Stomach (tissue), 9 donors: Measurements from ENCODE around the gene DDN. TPM values are rescaled to one million over a fixed set of nuclear protein-coding genes. Genes with fewer than 3 reads are reported as not detected.

Experiments
- DNase-seq, 2 donors: peaks; one replicate each; pipeline versions ENCODE4 v3.0.0 to v3.0.0-alpha.2; 2013 to 2019
- H3K27ac ChIP-seq, 5 donors: fragments of 200-600 bp in 4 of 5; sonication (generic) in 4 of 5; one replicate each; pipeline ENCODE4 v1.5.1; 2013 to 2019; ENCODE audit warnings: mild to moderate bottlenecking in 1 of 5, moderate library complexity in 1 of 5
- H3K27me3 ChIP-seq, 3 donors: fragments of 200-600 bp; sonication (generic); one replicate each; pipeline ENCODE4 v1.5.1; 2017 to 2019; ENCODE audit warnings: mixed run types in 1 of 3
- H3K36me3 ChIP-seq, 4 donors: fragments of 200-600 bp; sonication (generic); 1 replicate in 3 of 4; 2 replicates in 1 of 4; pipeline ENCODE4 v1.5.1; 2016 to 2019
- H3K4me1 ChIP-seq, 4 donors: fragments of 200-600 bp; sonication (generic); one replicate each; pipeline ENCODE4 v1.5.1; 2016 to 2019
- H3K4me3 ChIP-seq, 4 donors: fragments of 200-600 bp; sonication (generic) in 3 of 4; one replicate each; pipeline ENCODE4 v1.5.1; 2016 to 2019; ENCODE audit warnings: mild to moderate bottlenecking in 1 of 4
- H3K9me3 ChIP-seq, 4 donors: fragments of 200-600 bp; sonication (generic); one replicate each; pipeline ENCODE4 v1.5.1; 2016 to 2019
- CTCF ChIP-seq, 7 experiments: fragments of 450-650 bp in 4 of 7; fragments of 200-600 bp in 3 of 7; sonication (generic) in 3 of 7; IDR thresholded peaks; one replicate each; pipeline ENCODE4 v1.5.1; 2016 to 2019; ENCODE audit warnings: antibody characterized with exemption in 7 of 7, control low read depth in 2 of 7, mild to moderate bottlenecking in 1 of 7
- EP300 ChIP-seq: sonication (generic); formaldehyde crosslinking; IDR thresholded peaks from one replicate; pipeline ENCODE4 v1.6.1; 2017; ENCODE audit warnings: antibody characterized with exemption
- POLR2A ChIP-seq, 4 donors: fragments of 450-650 bp; IDR thresholded peaks; one replicate each; pipeline ENCODE4 v1.6.1; 2016; ENCODE audit warnings: antibody characterized with exemption in 4 of 4, control low read depth in 2 of 4, mild to moderate bottlenecking in 1 of 4, moderate library complexity in 1 of 4
- POLR2AphosphoS5 ChIP-seq, 3 donors: sonication (generic); formaldehyde crosslinking; IDR thresholded peaks; one replicate each; pipeline ENCODE4 v1.6.1; 2016; ENCODE audit warnings: antibody characterized with exemption in 3 of 3
- WGBS, 5 donors: extraction: QIAGEN DNeasy Blood & Tissue Kit in 3 of 5; methylation state at CpG; one replicate each; pipeline versions ENCODE4 v1.1.5 to v1.1.7; 2013 to 2018; 5-methylcytosine and 5-hydroxymethylcytosine counted together
- intact Hi-C: fragments of 100-400 bp; cut with DNase I; formaldehyde crosslinking; loops from one replicate; pipeline ENCODE4 v1.15.1; 2023; ENCODE audit warnings: low total_unique reads
- polyA plus RNA-seq, 3 donors: library from polyadenylated mRNA; stranded (reverse); fragments of 200-250 nt; gene quantifications; one replicate each; pipeline ENCODE4 v1.2.3, GENCODE V29; 2013
- total RNA-seq, 5 donors: library from RNA; depleted of rRNA; stranded (reverse); fragments of >200 nt; gene quantifications; one replicate each; pipeline versions ENCODE4 v1.1.0 to v1.2.3, GENCODE V29; 2014 to 2016
- donor health status: healthy with polysubstance abuse.
- donor health status: Bipolar disorder and iron deficiency.
- donor health status: healthy.

Gene DDN
- total and polyA plus RNA-seq, 8 donors = 0.08 to 0.31 (median 0.19) TPM; not detected in 4

DNA sequence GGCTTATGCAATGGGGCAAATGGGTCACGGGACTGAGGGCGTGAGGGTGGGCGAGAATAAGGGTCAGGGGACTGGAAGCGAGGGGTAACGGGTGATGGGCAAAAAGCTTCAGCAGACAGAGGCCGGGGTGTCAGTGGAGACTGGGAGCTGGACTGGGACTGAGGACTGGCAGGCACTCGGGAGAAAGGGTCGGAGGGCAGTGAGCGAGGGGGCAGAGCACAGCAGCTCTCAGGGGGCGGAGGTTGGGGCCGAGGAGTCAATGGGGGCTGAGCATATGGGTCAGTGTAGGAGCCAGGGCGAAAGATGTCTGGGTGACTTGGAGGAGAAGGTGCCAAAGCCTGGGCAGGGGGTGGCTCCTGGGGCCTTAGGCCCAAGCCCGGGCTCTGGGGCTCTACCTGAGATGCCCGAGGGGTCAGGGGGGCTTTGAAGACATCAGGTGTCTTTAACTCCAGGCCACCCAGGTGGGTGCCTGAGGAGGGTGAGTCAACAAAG, 41.2 kb upstream of the DDN start:
- H3K4me3 ChIP-seq = no peak overlapping the region
- no peaks in the 10 kb centered on the region for H3K27me3 ChIP-seq
- intact Hi-C loops = no loop called here
- H3K36me3 ChIP-seq = peaks cover 95 to 100% (median 98%) of the 10 kb centered on the region in 4 donors
- H3K9me3 ChIP-seq = no peaks in the 10 kb centered on the region
- H3K27ac ChIP-seq = no peak overlapping the region
- no peak for DNase-seq
- TF ChIP-seq POLR2A (IDR thresholded peaks at IDR 0.05) (no peak), POLR2AphosphoS5 (IDR thresholded peaks at IDR 0.05) (no peak), EP300 (no peak), CTCF (IDR thresholded peaks at IDR 0.05) (no peak)
- no peaks in the 10 kb centered on the region for H3K4me1 ChIP-seq
- WGBS, 5 donors = 93 to 94% (median 93%) methylated on average over 14 of the region's 14 CpGs

DNA sequence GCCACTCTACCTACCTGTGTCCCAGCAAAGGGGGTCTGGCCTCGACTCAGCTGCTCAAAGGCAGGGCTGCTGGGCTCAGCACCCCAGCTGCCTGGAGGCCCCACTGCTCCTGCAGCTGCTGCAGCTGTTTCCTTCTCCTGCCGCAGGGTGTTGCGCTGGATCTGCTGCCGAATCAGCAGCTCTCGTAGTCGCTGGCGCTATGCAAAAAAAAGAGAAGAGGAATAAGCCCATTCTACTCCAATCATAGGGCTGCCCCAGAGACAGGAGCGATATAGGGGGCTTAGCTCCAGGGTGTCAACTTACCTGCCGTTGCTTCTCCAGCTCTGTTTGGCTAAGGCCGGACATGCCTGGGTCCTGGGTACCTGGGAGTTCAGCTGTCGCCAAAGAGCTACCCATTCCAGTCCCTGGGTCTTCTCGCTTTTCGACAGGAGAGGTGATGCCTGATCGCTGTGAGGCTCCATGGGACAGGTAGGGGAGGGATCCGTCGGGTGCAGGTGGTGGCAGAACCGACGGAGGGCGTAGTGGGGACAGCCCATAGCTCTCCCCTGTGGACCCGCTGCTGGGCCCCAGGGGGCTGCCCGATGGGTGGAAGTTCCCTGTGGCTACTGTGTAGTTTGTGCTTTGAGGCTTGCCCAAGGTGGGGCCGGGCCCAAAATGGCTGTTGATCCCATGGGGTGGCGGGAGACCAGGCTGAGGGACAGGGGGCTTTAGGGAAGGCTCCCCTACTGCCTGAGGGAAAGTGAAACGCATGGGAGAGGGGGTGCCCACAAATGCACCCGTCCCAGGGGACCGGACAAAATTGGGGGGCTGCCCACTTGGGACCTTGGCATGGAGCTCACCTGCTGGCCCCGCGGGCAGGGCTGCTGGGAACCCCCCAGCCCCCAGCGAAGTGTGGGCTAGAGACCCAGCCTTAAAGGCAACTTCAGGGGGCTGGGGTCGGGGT, 40.5 kb upstream of the DDN start:
- DNase-seq = no peak
- no peak for TF ChIP-seq EP300
- TF ChIP-seq POLR2AphosphoS5 (IDR thresholded peaks at IDR 0.05) = no peak
- TF ChIP-seq POLR2A (IDR thresholded peaks at IDR 0.05) = no peak
- no peak for TF ChIP-seq CTCF (IDR thresholded peaks at IDR 0.05)
- peaks cover 95 to 100% (median 98%) of the 10 kb centered on the region in 4 donors for H3K36me3 ChIP-seq
- no peak overlapping the region for H3K4me3 ChIP-seq
- no peaks in the 10 kb centered on the region for H3K4me1 ChIP-seq
- WGBS, 5 donors = 90 to 96% (median 94%) methylated on average over 25 to 30 of the region's 30 CpGs
- intact Hi-C loops = no loop called here
- H3K27ac ChIP-seq = no peak overlapping the region
- no peaks in the 10 kb centered on the region for H3K9me3 ChIP-seq
- H3K27me3 ChIP-seq = no peaks in the 10 kb centered on the region

GRCh38 chr12:49038291-49038955, 39.2 kb upstream of the DDN start:
- H3K9me3 ChIP-seq = no peaks in the 10 kb centered on the region
- H3K4me3 ChIP-seq = no peak overlapping the region
- peaks cover 95 to 100% (median 98%) of the 10 kb centered on the region in 4 donors for H3K36me3 ChIP-seq
- TF ChIP-seq POLR2AphosphoS5 (IDR thresholded peaks at IDR 0.05) (no peak), EP300 (no peak), POLR2A (IDR thresholded peaks at IDR 0.05) (no peak), CTCF (IDR thresholded peaks at IDR 0.05) (no peak)
- WGBS, 5 donors = 90 to 94% (median 94%) methylated on average over 17 to 20 of the region's 20 CpGs
- no peak for DNase-seq
- intact Hi-C loops = no loop called here
- H3K27ac ChIP-seq = no peak overlapping the region
- no peaks in the 10 kb centered on the region for H3K4me1 ChIP-seq
- no peaks in the 10 kb centered on the region for H3K27me3 ChIP-seq

- Histone ChIP-seq H3K27ac (no peak overlapping the region), H3K9me3 (no peaks in the 10 kb centered on the region), H3K36me3 (peaks cover 95 to 100% (median 98%) of the 10 kb centered on the region in 4 donors), H3K4me1 (no peaks in the 10 kb centered on the region), H3K4me3 (no peak overlapping the region), H3K27me3 (no peaks in the 10 kb centered on the region)
- TF ChIP-seq POLR2AphosphoS5 (IDR thresholded peaks at IDR 0.05) (no peak), EP300 (no peak), CTCF (IDR thresholded peaks at IDR 0.05) (no peak), POLR2A (IDR thresholded peaks at IDR 0.05) (no peak)
- 82 to 93% (median 89%) methylated on average over 1 to 7 of the region's 7 CpGs for WGBS, 5 donors
- no peak for DNase-seq
- intact Hi-C loops = no loop called here
Measured at GRCh38 chr12:49037947-49038237, 38.7 kb upstream of the DDN start.
